ENCODE measurements around the gene RNF115. TPM values are rescaled to one million over a fixed set of nuclear protein-coding genes. Genes with fewer than 3 reads are reported as not detected.

Gene RNF115
- polyA plus RNA-seq, 1 donor from 2014 or later = 22.3 TPM

- Histone ChIP-seq H3F3A (ENCODE audit: insufficient read depth, low read length, poor library complexity, severe bottlenecking) (no peaks in the 10 kb centered on the region), H4K20me1 (ENCODE audit: insufficient read depth) (no peaks in the 10 kb centered on the region), H3K9me3 (ENCODE audit: low read length) (no peaks in the 10 kb centered on the region), H3K79me2 (replicated peaks; ENCODE audit: insufficient read depth, low read length) (no peaks in the 10 kb centered on the region), H2AFZ (ENCODE audit: low read depth, low read length) (no peak overlapping the region), H3K9me2 (ENCODE audit: insufficient read depth, low read length) (no peaks in the 10 kb centered on the region), H3K36me3 (ENCODE audit: insufficient read depth, low read length) (no peaks in the 10 kb centered on the region), H3K9ac (ENCODE audit: low read length) (no peak overlapping the region), H3K4me3 (ENCODE audit: low read length) (no peak overlapping the region), H3K27me3 (ENCODE audit: insufficient read depth, low read depth, low read length) (no peaks in the 10 kb centered on the region), H3K4me2 (ENCODE audit: low read length) (no peak overlapping the region), H3K27ac (ENCODE audit: low read length) (no peak overlapping the region)
- no peak for TF ChIP-seq CTCF (IDR thresholded peaks at IDR 0.05; ENCODE audit: poor library complexity, severe bottlenecking)
- TF ChIP-seq TAF1 (IDR thresholded peaks at IDR 0.05; ENCODE audit: low read depth) = no peak
- TF ChIP-seq RAD21 (conservative IDR thresholded peaks at IDR 0.05) = no peak
- TF ChIP-seq EP300 (conservative IDR thresholded peaks at IDR 0.05; ENCODE audit: poor library complexity, severe bottlenecking) = no peak
- TF ChIP-seq REST (IDR thresholded peaks at IDR 0.05; ENCODE audit: borderline replicate concordance) = no peak
- TF ChIP-seq EZH2 (IDR thresholded peaks at IDR 0.05; ENCODE audit: borderline replicate concordance, insufficient read depth, low read length, poor library complexity, severe bottlenecking) = no peak
- TF ChIP-seq SMC3 (conservative IDR thresholded peaks at IDR 0.05; ENCODE audit: poor library complexity) = no peak
- TF ChIP-seq POLR2AphosphoS5 (IDR thresholded peaks at IDR 0.05) = no peak
- no peak for TF ChIP-seq MXI1 (conservative IDR thresholded peaks at IDR 0.05; ENCODE audit: poor library complexity, severe bottlenecking)
Observed at GRCh38 chr1:145705622-145706021, 118.3 kb downstream of the RNF115 start.

- no peak overlapping the region for H3K9ac ChIP-seq (ENCODE audit: low read length)
- no peaks in the 10 kb centered on the region for H3K9me2 ChIP-seq (ENCODE audit: insufficient read depth, low read length)
- H3F3A ChIP-seq (ENCODE audit: insufficient read depth, low read length, poor library complexity, severe bottlenecking) = no peaks in the 10 kb centered on the region
- no peaks in the 10 kb centered on the region for H3K27me3 ChIP-seq (ENCODE audit: insufficient read depth, low read depth, low read length)
- no peaks in the 10 kb centered on the region for H3K79me2 ChIP-seq (replicated peaks; ENCODE audit: insufficient read depth, low read length)
- H2AFZ ChIP-seq (ENCODE audit: low read depth, low read length) = no peak overlapping the region
- no peak overlapping the region for H3K27ac ChIP-seq (ENCODE audit: low read length)
- H3K9me3 ChIP-seq (ENCODE audit: low read length) = no peaks in the 10 kb centered on the region
- H4K20me1 ChIP-seq (ENCODE audit: insufficient read depth) = no peaks in the 10 kb centered on the region
- TF ChIP-seq POLR2AphosphoS5 (IDR thresholded peaks at IDR 0.05) (no peak), CTCF (IDR thresholded peaks at IDR 0.05; ENCODE audit: poor library complexity, severe bottlenecking) (no peak), MXI1 (conservative IDR thresholded peaks at IDR 0.05; ENCODE audit: poor library complexity, severe bottlenecking) (no peak), EZH2 (IDR thresholded peaks at IDR 0.05; ENCODE audit: borderline replicate concordance, insufficient read depth, low read length, poor library complexity, severe bottlenecking) (no peak), SMC3 (conservative IDR thresholded peaks at IDR 0.05; ENCODE audit: poor library complexity) (no peak), EP300 (conservative IDR thresholded peaks at IDR 0.05; ENCODE audit: poor library complexity, severe bottlenecking) (no peak), TAF1 (IDR thresholded peaks at IDR 0.05; ENCODE audit: low read depth) (no peak), REST (IDR thresholded peaks at IDR 0.05; ENCODE audit: borderline replicate concordance) (no peak), RAD21 (conservative IDR thresholded peaks at IDR 0.05) (no peak)
- no peaks in the 10 kb centered on the region for H3K36me3 ChIP-seq (ENCODE audit: insufficient read depth, low read length)
- no peak overlapping the region for H3K4me2 ChIP-seq (ENCODE audit: low read length)
- H3K4me3 ChIP-seq (ENCODE audit: low read length) = no peak overlapping the region
Observed at GRCh38 chr1:145702826-145703225, 121.1 kb downstream of the RNF115 start.

All from neural cell (in vitro differentiated cells).